ENCODE measurements around the gene HS6ST1.

- no peak for TF ChIP-seq ZNF8 (CRISPR knock-in tag; IDR thresholded peaks at IDR 0.05)
- TF ChIP-seq ZNF565 (CRISPR knock-in tag; conservative IDR thresholded peaks at IDR 0.05; ENCODE audit: low read depth), result no peak
- no peak for TF ChIP-seq TOX (CRISPR knock-in tag; IDR thresholded peaks at IDR 0.05; ENCODE audit: borderline replicate concordance)
- no peak for TF ChIP-seq OSR1 (CRISPR knock-in tag; IDR thresholded peaks at IDR 0.05)
- no peak for TF ChIP-seq PATZ1 (CRISPR knock-in tag; IDR thresholded peaks at IDR 0.05; ENCODE audit: borderline replicate concordance)
- no peak for TF ChIP-seq ZFP3 (CRISPR knock-in tag; IDR thresholded peaks at IDR 0.05)
- no peak for TF ChIP-seq BACH2 (CRISPR knock-in tag; IDR thresholded peaks at IDR 0.05; ENCODE audit: borderline replicate concordance)
- no peak for TF ChIP-seq ARNTL (CRISPR knock-in tag; IDR thresholded peaks at IDR 0.05; ENCODE audit: borderline replicate concordance, low read depth)
Measured at GRCh38 chr2:128284037-128284441, 34.6 kb downstream of the HS6ST1 start.
